Mammary epithelial cell (primary cell): ENCODE measurements around the gene KISS1.

Source experiments
- EZH2 ChIP-seq: IDR thresholded peaks from 2 replicates; pipeline ENCODE4 v1.6.1; 2012; ENCODE audit warnings: low read length, inconsistent platforms, borderline replicate concordance
- TF ChIP-seq, protein P1 (sequence below), 2 donors: IDR thresholded peaks in 1 of 2; conservative IDR thresholded peaks in 1 of 2; 2 replicates each; pipeline ENCODE4 v1.5.1; 2011 to 2012; ENCODE audit warnings: inconsistent platforms in 2 of 2, low read length in 2 of 2, mild to moderate bottlenecking in 2 of 2, control low read depth in 1 of 2, low read depth in 1 of 2; ENCODE audit not compliant: insufficient read depth in 1 of 2; ENCODE audit errors: extremely low read depth in 1 of 2

DNA sequence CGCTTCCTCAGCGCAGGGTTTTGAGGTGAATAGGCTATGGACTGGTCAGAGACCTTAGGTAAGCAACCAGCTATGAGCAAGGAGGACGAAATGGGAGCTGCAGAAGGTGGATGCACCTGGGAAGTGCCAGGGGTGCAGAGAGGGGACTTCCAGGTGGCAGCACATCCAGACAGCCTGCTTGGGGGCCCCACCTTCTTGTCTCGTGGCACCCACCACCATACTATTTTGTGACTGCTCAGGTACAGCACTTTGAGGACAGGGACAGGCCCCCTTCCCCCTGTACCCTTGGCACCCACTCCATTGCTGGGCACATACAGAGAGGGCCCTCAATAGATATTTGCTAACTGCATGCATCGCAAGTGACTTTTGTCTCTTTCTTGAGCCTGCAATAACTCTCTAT is 777 bp upstream of the KISS1 start:
- TF ChIP-seq, protein P1, sequence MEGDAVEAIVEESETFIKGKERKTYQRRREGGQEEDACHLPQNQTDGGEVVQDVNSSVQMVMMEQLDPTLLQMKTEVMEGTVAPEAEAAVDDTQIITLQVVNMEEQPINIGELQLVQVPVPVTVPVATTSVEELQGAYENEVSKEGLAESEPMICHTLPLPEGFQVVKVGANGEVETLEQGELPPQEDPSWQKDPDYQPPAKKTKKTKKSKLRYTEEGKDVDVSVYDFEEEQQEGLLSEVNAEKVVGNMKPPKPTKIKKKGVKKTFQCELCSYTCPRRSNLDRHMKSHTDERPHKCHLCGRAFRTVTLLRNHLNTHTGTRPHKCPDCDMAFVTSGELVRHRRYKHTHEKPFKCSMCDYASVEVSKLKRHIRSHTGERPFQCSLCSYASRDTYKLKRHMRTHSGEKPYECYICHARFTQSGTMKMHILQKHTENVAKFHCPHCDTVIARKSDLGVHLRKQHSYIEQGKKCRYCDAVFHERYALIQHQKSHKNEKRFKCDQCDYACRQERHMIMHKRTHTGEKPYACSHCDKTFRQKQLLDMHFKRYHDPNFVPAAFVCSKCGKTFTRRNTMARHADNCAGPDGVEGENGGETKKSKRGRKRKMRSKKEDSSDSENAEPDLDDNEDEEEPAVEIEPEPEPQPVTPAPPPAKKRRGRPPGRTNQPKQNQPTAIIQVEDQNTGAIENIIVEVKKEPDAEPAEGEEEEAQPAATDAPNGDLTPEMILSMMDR (conservative IDR thresholded peaks at IDR 0.05 in 1 of 2, IDR thresholded peaks at IDR 0.05 in 1 of 2; ENCODE audit: extremely low read depth in 1 of 2, insufficient read depth in 1 of 2, low read depth in 1 of 2, low read length in 2 of 2), result no peak
- TF ChIP-seq EZH2, result no peak
